Left renal cortex interstitium (tissue), 4 donors: Measurements from ENCODE around the gene CIAPIN1. TPM values are rescaled to one million over a fixed set of nuclear protein-coding genes. Genes with fewer than 3 reads are reported as not detected.

Source experiments
- DNase-seq, 4 donors: peaks; one replicate each; pipeline ENCODE4 v3.0.0-alpha.2; 2013; ENCODE audit warnings: low read depth in 4 of 4, low spot score in 2 of 4, missing footprints in 1 of 4
- polyA plus RNA-seq, 4 donors: library from polyadenylated mRNA; unstranded; fragments of 120-200 nt; gene quantifications; one replicate each; pipeline ENCODE4 v1.2.1, GENCODE V29; 2013; ENCODE audit not compliant: insufficient read length in 4 of 4

Gene CIAPIN1
- polyA plus RNA-seq, 4 donors: 92.4 to 96.9 (median 93.4) TPM

GRCh38 chr16:57387598-57388354, 59.4 kb downstream of the CIAPIN1 start:
- no peak for DNase-seq

- DNase-seq: no peak
Measured at GRCh38 chr16:57386381-57386951, 60.7 kb downstream of the CIAPIN1 start.

- no peak for DNase-seq
Measured at GRCh38 chr16:57385083-57385482, 62.1 kb downstream of the CIAPIN1 start.

- no peak for DNase-seq
Measured at GRCh38 chr16:57384248-57385070, 62.7 kb downstream of the CIAPIN1 start.

- no peak for DNase-seq
Measured at GRCh38 chr16:57383276-57384247, 63.6 kb downstream of the CIAPIN1 start.

GRCh38 chr16:57382535-57383275, 64.5 kb downstream of the CIAPIN1 start:
- no peak for DNase-seq

GRCh38 chr16:57381791-57382534, 65.2 kb downstream of the CIAPIN1 start:
- DNase-seq: no peak

- no peak for DNase-seq
Measured at GRCh38 chr16:57380671-57381462, 66.3 kb downstream of the CIAPIN1 start.

- DNase-seq: no peak
Measured at GRCh38 chr16:57379579-57379978, 67.6 kb downstream of the CIAPIN1 start.

Other genes with a start within 250 kb of the CIAPIN1 start
- gene ARL2BP, start 202.1 kb downstream of the CIAPIN1 start, polyA plus RNA-seq: 10 to 100 TPM; 70.0 to 82.8 (median 77.5) TPM
- gene PLLP, start 162.7 kb downstream of the CIAPIN1 start, polyA plus RNA-seq: 10 to 100 TPM; 18.6 to 33.5 (median 21.6) TPM
- under 1 TPM; 0.04 to 0.19 (median 0.13) TPM for gene CCL22, start 88.6 kb downstream of the CIAPIN1 start, polyA plus RNA-seq
- 10 to 100 TPM; 24.6 to 48.4 (median 31.7) TPM for gene CX3CL1, start 74.9 kb downstream of the CIAPIN1 start, polyA plus RNA-seq
- under 1 TPM in 1 of 4 donors, not detected in 3; 0.25 TPM for gene CCL17, start 42.6 kb downstream of the CIAPIN1 start, polyA plus RNA-seq
- gene COQ9, start 94 bp upstream of the CIAPIN1 start, polyA plus RNA-seq: 100 to 1,000 TPM in 2 of 4 donors, 10 to 100 TPM in 2; 96.9 to 115 (median 102) TPM
- gene POLR2C, start 15.3 kb upstream of the CIAPIN1 start, polyA plus RNA-seq: 10 to 100 TPM; 85.0 to 88.9 (median 86.3) TPM
- gene DOK4, start 39.1 kb upstream of the CIAPIN1 start, polyA plus RNA-seq: 10 to 100 TPM; 31.7 to 40.0 (median 35.5) TPM
- 10 to 100 TPM; 14.9 to 25.6 (median 18.6) TPM for gene CCDC102A, start 89.2 kb upstream of the CIAPIN1 start, polyA plus RNA-seq
- 1 to 10 TPM; 1.1 to 2.0 (median 1.2) TPM for gene ADGRG5, start 95.3 kb upstream of the CIAPIN1 start, polyA plus RNA-seq
- gene ADGRG1, start 181.2 kb upstream of the CIAPIN1 start, polyA plus RNA-seq: 10 to 100 TPM; 70.6 to 91.4 (median 84.6) TPM
- gene ADGRG3, start 220.9 kb upstream of the CIAPIN1 start, polyA plus RNA-seq: under 1 TPM in 3 of 4 donors, not detected in 1; 0.23 to 0.32 (median 0.29) TPM
- gene DRC7, start 247.4 kb upstream of the CIAPIN1 start, polyA plus RNA-seq: 1 to 10 TPM; 3.0 to 3.9 (median 3.6) TPM